Brain pericyte (primary cell): ENCODE measurements around the gene ALK.

Source experiments
- DNase-seq: peaks from one replicate; pipeline ENCODE4 v3.0.0-alpha.2; 2012; ENCODE audit warnings: low read depth, low spot score

The ALK gene

DNA sequence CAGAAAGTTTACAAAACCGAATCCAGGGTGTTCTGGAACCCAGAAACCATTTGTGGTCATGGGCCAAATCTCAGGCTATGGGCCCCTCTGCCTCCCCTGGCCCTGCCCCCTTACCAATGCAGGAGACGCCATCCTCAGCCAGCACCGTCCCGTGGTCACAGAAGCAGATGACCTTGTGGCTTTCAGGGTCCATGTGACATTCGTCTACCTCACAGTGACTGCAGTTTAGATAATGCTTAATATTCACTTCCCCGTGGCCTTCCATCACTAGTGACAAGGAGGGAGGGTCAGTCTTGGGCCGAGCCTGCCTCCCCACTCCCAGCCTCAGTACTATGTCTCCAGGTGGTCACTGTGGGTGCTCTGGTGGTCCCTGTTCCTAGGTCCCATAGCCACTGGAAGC is 694.6 kb downstream of the ALK start:
- no peak for DNase-seq

DNA sequence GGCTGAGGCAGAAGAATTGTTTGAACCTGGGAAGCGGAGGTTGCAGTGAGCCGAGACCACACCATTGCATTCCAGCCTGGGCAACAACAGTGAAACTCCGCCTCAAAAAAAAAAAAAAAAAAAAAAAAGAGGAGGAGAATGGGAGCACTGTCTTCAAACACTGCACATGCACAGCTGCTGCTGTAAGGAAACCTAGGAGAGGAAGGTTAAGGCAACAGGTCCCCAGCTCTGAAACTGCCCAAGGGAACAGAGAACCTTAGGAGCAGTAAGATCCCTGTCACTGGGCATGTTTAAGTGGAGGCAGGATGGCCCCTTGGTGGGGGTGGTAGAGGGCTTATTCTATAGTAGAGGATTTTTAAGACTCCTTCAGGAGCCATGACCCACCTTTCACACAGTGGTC is 695.0 kb downstream of the ALK start:
- no peak for DNase-seq

DNA sequence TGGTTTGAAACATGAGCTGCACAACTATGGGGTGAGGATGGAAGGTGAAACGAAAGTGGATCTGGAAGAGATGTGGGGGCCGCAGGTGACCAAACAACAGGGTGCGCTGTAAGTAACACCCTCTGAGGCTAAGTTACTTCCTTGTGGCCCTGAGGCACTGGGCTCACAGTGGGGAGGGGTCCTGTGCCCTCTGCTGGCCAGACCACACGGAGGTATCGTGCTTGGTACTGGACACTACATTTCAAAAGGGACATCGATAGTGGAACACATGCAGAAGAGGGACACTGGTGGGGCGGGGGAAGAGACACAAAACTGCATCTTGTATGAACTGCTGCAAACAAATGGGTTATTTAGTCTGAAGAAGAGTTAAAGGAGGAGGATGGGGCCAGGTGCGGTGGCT is 695.6 kb downstream of the ALK start:
- DNase-seq, result no peak

DNA sequence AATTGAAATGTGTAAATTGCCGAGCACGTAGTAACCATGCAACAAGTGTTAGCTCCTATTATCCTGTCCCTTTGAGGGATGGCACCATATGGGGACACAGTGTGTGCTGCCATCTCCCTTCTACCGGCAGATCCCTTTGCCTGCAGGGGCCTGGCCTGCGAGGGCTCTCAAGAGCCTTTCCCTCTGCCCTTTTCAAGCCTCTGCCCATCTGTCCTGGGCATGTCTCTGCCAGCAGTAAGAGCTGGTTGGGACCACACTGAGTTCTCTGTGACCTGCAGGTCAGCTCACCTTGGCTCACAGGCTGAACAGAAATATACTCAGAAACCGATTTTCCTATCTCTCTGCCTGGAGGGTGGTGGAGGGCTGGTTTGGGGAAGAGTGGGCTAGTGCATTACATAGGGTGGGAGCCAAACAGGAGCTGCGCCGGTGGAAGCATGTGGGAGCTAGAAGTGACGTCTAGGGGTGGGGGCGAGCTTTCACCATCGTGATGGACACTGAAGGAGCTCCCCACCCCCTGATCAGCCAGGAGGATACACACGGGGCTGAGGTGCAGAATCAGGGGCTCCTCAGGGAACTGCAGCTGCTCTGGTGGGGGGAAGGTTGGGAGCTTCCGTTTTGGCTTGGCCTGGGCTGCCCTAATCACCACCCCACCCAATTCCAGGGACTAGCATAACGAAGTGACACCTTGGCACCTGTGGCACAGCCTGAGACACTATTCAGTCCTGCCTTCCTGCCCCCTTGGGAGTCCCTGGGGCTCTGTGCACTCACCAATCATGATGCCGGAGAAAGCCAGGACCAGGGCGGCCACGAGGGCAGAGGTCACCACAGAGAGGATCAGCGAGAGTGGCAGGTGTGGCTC is 696.5 kb downstream of the ALK start:
- DNase-seq, result no peak

DNA sequence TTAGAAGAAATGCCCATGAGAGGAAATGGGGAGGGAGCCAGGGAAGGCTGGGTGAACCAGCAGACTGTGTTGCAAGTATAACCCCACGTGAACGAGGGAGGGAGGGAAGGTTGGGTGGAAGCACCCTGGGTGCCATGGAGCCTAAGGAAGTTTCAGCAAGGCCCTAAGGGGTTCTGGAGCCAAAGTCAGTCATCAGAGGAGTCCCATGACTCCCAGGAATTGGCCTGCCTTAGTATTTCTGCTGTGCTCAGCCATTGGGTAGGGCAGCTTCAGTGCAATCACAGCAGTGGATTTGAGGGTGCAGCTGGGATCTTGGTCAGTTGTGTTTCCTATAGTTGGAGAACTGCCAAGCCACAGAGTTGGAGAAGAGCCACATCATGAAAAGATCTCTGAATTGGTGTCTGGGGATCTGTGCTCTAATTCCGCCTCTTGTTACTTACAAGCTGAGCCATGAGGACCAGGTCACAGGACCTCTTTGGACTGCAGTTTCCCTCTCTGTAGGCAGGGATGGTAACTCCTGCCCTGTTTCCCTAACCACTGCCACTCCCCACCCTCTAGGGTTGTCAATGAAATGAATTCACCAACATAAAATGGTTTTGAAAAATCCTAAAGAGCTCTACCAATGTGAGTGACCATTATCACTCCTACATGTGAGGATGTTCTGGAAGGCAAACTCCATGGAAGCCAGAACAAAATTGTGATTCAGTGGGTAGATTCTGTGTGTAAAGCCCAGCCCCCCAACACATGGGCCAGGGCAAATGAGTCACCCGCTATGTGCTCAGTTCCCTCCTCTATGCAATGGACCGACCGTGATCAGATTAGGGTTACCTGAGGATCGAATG is 697.3 kb downstream of the ALK start:
- peak; percentile 74 for DNase-seq

DNA sequence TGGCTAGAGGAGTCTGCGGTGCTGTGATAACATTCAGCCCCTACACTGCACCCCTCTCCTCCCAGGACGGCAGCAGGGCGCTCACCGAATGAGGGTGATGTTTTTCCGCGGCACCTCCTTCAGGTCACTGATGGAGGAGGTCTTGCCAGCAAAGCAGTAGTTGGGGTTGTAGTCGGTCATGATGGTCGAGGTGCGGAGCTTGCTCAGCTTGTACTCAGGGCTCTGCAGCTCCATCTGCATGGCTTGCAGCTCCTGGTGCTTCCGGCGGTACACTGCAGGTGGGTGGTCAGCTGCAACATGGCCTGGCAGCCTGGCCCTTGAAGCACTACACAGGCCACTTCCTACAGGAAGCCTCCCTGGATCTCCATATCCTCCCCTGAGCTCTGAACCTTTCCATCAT is 698.1 kb downstream of the ALK start:
- DNase-seq, result no peak

DNA sequence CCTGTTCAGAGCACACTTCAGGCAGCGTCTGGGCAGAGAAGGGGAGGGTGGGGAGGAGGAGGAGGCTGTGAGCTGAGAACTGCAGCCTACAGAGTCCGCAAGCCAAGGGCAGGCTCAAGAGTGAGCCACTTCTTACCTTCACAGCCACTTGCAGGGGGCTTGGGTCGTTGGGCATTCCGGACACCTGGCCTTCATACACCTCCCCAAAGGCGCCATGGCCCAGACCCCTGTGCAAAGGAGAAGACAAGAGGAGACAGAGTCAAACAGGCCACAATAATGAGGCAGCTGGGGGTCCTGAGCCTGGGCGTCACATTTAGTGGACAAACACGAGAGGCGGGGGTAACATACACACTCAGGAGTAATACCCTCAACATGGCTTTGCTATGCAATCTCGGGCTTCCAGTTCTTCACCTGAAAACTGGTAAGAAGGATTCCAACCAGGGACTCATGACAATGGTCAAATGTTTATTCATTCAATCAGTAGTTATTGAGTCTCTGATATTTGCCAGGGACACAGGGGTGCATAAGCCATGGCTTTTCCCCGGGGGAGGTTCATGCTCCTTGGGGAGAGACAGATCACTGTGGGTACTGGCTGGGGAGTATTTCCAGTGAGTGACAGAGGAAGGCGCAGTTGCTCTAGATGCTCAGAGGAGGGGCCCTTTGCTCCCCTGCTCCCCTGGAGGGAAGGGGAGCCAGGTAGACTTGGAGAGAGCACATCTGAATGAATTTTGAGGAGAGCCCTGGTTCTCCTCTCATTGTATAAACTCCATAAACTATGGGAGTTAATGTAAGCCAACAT is 698.8 kb downstream of the ALK start:
- DNase-seq, result no peak

DNA sequence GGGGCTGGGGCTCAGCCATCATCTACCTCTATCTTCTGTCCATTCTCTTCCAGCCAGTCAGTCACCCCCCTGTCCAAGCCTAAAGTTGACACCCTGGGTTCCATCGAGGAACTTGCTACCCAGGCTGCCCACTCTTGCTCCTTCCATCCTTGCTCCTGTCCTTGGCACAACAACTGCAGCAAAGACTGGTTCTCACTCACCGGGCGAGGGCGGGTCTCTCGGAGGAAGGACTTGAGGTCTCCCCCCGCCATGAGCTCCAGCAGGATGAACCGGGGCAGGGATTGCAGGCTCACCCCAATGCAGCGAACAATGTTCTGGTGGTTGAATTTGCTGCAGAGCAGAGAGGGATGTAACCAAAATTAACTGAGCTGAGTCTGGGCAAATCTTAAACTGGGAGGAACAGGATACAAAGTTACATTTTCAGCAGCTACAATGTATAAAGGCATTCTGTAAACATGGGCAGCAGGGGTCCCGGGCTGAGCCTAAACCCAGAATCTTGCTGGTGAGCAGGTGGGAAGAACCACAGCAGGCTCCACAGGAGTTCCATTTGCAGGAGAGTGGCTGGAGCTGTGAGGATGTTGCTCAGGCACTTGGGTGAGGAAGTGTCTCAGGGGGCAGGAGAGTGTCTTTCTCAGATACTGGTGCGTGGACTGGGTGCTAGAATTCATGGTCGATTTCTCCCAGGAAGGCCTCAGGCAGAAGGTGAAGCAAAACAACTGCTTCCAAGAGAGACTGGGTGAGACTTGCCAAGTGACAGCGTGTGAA is 700.7 kb downstream of the ALK start:
- no peak for DNase-seq

DNA sequence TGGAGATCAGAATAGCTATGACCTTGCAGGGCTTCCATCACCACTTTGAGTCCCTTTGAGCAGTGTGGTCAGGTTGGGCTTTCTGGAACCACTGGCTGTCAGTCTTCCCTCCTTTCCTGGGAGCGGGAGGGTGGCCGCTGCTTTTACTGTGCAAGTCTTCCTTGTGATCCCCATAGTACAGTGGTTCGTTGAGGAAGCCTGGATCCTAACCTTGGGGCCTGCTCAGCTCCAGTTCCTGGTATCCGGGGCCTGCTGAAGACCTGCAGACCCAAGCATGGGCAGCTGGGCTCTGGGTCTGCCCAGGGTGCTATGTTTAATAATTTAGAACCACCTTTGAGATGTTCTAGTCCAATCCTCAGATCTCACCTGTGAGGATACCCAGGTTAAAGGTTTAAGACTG is 702.0 kb downstream of the ALK start:
- no peak for DNase-seq

DNA sequence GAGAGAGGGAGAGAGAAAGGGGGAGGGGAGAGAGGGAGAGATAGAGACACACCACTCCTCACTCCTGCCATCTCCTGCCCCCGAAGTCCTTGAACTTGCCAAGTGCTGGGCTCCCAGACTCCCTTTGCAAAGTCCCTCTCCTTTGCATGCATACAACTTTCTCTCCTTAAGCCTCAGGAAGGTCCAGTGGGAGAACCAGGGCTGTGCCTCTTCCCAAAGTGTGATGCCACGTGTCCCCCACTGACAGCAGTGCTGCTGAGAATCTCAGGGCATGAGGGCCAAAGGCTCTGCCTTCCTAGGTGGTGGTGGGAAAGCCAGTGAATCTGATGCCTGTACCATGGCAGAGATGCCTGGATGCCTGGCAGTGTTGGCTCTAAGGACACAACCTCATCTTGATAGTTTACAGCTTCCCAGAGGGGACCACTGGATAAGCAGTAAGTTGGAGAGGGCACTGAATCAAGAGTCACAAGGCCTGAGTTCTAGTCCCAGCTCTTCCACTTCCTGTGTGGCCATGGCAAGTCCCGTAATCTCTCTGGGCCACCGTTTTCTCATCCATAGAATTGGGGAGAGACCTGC is 702.7 kb downstream of the ALK start:
- DNase-seq, result no peak

DNA sequence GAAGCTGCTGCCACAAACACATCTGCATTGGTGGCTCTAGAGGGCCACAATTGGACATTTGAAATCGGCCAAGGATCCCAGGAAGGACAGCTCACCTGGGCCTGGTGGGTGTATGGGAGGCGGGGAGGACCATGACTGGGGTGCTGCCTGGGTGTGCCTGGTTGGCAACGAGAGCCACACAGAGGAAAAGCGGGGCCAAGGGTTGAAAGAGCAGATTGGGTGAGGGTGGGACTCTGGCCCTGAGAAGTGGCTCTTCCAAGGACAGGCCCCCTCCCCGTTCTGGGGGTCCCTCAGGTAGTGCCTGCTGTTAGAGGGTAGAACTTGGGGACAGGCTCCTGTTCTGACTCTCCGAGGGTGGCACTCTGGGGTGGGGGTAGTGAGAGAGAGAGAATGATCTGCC is 703.3 kb downstream of the ALK start:
- no peak for DNase-seq

DNA sequence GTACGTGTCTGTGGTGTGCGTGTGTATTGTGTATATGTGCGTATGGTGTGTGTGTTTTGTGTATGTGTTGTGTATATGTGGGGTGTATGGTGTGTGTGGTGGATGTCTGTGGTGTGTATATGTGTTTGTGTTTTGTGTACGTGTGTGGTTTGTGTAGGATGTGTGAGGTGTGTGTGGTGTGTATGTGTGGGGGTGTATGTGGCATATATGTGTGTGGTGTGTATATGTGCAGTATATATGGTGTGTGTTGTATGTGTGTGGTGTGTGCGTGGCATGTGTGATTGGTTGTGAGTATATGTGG is 704.8 kb downstream of the ALK start:
- no peak for DNase-seq

DNA sequence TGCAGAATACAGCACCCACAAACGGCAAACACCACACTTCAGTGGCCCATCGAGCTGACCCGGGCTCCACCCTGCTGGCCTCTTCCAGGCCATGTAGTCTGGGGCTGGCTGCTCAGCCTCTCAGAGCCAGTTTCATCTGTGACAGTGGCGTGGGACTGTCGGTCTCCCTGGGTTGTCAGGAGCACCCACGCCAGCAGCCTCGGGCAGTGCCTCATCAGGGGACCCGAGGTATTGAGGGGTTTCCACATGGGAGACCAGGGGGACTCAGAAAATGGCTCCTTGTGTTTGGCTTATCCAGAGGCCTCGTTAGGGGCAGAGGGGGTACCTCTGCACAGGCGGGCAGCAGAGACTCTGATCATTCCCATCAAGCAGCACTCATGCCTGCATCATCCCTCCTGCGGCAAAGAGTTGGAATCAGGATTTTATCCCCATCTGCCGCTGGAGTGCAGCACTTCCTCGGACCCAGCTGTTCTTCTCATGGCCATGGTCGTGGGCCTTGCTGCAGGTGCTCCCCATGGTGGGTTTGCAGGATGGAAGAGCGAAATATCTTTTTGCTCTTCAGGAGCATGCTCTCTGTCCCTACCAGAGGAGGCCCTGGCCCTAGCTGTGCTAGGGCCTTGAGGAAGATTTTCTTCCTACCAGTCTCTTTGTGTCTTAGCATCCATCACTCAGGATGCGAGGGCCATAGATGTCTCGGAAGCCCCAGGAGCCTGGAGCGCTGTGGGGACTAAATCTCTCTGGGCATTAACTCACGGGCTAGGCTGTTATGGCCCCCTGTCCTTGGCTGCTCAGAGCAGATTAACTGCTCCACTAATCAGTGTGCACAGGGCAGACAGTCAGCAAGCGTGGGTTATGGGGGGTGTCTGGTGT is 705.4 kb downstream of the ALK start:
- no peak for DNase-seq

DNA sequence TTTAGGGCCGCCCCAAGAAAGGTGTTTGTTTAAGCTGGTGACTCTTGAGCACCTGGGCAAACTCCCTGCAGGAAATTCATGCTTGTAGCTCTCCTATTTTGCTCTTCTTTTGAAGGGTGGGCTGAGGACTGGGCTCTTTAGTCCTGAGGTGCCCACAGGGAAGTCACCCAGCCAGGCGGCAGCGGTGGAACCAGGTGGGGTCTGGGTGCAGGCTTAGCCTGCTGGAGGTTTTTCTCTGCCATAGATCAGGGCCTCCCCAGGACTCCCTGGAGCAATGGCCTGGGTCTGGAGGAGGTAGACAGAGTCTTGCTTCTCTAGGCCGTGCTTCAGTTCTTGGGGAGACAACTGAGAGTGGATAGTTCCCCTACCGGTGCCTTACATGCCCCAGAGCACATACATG is 706.3 kb downstream of the ALK start:
- DNase-seq, result no peak

DNA sequence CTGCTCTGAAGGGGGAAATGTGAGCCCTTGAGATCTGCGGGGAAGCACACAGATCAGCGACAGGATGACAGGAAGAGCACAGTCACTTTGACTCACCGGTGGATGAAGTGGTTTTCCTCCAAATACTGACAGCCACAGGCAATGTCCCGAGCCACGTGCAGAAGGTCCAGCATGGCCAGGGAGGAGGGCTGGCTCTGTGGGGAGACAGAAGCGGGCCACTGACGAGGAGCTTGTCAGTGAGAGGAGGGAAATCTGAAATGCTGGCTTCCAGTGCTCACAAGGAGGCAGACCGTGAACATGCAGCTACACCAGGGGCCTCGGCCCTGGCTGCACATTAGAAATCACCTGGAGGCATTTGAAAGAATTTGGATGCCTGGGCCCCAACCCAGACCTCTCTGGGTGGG is 707.5 kb downstream of the ALK start:
- no peak for DNase-seq

DNA sequence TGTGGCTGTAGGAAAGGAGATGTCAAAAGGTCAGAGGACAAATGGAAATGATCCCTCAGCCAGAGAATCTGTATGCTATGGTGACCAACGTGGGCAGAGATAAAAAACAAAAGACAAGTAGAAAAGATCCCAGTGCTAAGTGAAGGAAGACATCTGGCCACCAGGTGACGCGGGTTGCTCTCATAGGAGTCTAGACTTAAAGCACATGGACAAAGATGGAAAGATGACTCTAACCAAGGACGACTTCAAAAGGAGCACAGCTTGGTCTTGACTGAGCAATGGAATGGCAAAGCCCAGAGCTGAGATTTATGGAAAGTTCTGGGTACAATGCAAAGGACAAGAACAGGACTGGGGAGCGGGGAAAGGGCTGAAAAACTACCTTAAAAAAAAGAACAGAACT is 709.4 kb downstream of the ALK start:
- no peak for DNase-seq

DNA sequence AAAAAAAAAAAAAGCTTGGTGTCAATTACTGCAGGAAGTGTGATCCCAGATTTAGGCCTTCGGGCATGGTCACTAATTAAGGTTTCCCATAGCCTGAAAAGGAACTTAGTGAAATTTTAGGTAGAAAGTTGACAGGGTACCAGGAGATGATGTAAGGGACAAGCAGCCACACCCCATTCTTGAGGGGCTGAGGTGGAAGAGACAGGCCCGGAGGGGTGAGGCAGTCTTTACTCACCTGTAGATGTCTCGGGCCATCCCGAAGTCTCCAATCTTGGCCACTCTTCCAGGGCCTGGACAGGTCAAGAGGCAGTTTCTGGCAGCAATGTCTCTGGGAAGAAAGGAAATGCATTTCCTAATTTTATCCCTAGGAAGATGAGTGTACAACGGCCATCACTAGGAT is 711.8 kb downstream of the ALK start:
- no peak for DNase-seq

DNA sequence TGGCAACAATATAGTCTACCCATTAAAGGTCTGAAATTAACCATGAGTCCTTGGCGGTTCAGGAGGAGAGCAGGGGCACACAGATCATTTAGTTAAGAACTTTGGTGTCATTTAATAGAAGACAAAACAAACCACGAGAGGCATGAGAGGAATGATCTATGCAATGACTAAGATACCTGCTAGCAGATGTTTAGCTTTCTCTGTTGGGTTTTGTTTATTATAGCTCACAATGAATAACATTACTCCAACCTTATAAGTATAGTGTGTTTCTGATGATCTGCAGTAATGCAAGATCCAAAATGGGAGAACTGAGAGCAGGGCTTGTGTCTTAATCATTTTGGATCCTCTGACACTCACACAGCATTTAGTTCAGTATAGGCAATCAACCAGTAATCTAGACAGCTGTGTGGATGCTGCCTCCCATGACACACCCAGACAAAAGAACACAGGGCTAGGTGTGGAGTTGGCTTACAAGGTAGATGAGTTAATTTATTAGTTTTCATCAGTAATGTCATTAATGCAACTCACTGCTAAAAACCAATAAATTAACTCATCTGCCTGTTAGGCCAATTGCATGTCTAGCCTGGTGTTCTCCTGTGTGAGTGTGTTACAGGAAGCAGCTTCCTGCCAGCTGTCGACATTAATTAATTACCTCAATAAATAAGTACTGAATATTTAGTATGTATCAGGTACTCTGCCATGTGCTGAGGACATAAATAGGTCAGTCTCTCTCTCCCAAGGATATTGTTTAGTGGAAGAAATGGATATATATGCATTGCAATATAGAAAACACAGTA is 713.8 kb downstream of the ALK start:
- DNase-seq, result no peak

DNA sequence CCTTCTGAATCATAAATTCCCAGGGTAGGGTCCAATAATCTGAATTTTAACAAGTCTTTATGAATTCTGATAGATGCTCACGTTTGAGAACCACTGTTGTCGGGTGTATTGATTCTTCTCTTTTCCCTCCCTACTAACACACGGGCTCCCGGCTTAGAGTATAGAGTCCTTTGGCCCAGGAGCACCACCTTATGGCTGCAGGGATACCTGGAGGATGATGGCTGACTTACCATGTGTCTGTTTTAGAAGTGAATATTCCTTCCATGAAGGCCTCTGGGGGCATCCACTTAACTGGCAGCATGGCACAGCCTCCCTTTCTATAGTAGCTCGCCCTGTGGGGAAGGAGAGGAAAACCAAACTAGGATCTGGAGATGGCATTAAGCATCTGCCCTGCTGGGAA is 714.4 kb downstream of the ALK start:
- DNase-seq, result no peak
